GM21786 (cell line): ENCODE data around the gene SV2B.

Experiments used
- ATAC-seq: cut with Tn5 transposase; IDR thresholded peaks from one replicate; pipeline ENCODE4 v1.9.1; 2021; ENCODE audit not compliant: unreplicated experiment

Gene SV2B

GRCh38 chr15:91348752-91349500, 248.9 kb downstream of the SV2B start:
- ATAC-seq, result no peak
